Heart left ventricle (tissue), 13 donors: ENCODE results near the gene TMEM132D.

Experiments
- POLR2A ChIP-seq, 2 donors: fragments of 450-650 bp; IDR thresholded peaks; one replicate each; pipeline ENCODE4 v1.6.1; 2017; ENCODE audit warnings: antibody characterized with exemption in 2 of 2, mild to moderate bottlenecking in 2 of 2, moderate library complexity in 2 of 2
- TF ChIP-seq, protein P1 (sequence below), 12 donors: fragments of 200-600 bp; sonication (generic) in 4 of 12; IDR thresholded peaks; one replicate each; pipeline versions ENCODE4 v1.5.0 to v1.8.0; 2018 to 2022; ENCODE audit warnings: antibody characterized with exemption in 12 of 12, mild to moderate bottlenecking in 5 of 12
- donor health status: ischemic (EF 13 %, LVEDD 7.1; RV severe dilation, severe dysfunction).
- donor health status: DM: no; HTN: yes; CAD: no.
- donor health status: DM: no; HTN: no; CAD: no.
- donor health status: ischemic (EF 25% LVEDD 6.9; RV normal size, moderate dysfunction).
- donor health status: ischemic (EF 25% LVEDD 5.7; RV mildly dilated, moderate dysfunction).
- donor health status: ischemic (EF 35%, LVEDD 5.7; RV mildly dilated, moderate dysfunction).
- donor health status: nonischemic (EF 11% LVEDD 7.7; RV severe dilation, severe dysfunction).
- donor health status: DM: yes; HTN: yes; CAD: no.
- donor health status: PGD.
- donor health status: ischemic (EF 29% LVEDD 5.4; RV normal size, mild dysfunction).
- donor health status: nonischemic (EF 23%, LVEDD 6.1; RV moderate dilation, normal function).

DNA sequence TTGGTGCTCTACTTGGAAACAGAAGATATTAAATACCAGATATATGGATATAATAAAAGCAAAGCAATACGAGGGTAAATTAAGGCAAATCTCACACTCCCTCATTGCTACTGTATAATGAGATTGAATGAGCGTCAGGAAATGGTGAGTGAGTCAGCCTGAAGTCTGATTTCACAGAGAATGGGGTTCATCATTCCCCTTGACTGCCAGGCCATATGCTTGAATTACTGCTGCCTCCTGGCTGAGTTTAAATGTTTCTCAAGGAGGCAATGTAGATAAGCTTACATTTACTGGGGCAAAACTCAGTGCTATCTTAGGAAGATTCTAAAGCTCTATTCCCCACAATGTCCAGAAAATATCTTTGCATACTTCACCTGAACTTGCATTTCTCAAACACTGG, 380.2 kb downstream of the TMEM132D start:
- TF ChIP-seq, protein P1, sequence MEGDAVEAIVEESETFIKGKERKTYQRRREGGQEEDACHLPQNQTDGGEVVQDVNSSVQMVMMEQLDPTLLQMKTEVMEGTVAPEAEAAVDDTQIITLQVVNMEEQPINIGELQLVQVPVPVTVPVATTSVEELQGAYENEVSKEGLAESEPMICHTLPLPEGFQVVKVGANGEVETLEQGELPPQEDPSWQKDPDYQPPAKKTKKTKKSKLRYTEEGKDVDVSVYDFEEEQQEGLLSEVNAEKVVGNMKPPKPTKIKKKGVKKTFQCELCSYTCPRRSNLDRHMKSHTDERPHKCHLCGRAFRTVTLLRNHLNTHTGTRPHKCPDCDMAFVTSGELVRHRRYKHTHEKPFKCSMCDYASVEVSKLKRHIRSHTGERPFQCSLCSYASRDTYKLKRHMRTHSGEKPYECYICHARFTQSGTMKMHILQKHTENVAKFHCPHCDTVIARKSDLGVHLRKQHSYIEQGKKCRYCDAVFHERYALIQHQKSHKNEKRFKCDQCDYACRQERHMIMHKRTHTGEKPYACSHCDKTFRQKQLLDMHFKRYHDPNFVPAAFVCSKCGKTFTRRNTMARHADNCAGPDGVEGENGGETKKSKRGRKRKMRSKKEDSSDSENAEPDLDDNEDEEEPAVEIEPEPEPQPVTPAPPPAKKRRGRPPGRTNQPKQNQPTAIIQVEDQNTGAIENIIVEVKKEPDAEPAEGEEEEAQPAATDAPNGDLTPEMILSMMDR (IDR thresholded peaks at IDR 0.05) = no peak
- TF ChIP-seq POLR2A (IDR thresholded peaks at IDR 0.05) = no peak
